NCI-H2196 (cell line): ENCODE results near the gene CTSC.
"Not testable (repeated sequence)": the region's sequence is repeated elsewhere in the genome, so short reads cannot be mapped to it uniquely, and the experiment has no call there.

Source experiments
- DNase-seq: peaks from one replicate; lab custom pipeline; 2025; ENCODE audit not compliant: unreplicated experiment; lab: John Stamatoyannopoulos, UW

The CTSC gene

DNA sequence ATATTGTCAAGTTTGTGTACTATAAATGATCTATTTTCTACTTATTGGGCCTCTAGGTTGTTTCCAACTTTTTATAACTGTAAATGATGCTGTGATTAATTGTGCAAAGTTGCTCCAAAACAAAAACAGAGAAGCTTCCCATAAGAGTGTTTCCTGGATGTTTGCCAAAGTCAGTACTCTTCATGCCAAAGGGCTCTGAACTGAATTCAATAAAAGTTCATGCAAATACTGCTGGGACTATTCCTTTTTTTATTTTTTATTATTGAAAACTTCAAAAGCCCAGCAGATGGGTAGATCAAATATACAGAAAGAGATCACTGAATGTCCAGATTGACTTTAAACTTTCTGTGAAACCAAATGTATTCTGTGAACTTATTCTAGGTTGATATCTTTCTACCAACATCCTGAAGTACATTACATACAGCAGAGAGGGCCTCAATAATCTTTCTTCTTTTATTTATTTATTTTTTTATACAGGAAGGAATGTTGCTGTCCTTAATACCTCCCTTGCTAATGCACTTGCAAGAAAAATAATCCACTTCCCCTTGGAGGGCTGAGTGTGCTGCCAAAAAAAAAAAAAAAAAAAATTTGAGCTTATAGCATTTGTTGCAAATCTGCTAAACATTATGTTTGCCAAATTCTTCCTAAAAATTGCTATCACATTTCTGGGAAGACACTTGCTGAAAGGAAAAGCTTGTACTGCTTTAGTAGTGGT is 53.0 kb downstream of the CTSC start:
- DNase-seq, result peak; percentile 15

DNA sequence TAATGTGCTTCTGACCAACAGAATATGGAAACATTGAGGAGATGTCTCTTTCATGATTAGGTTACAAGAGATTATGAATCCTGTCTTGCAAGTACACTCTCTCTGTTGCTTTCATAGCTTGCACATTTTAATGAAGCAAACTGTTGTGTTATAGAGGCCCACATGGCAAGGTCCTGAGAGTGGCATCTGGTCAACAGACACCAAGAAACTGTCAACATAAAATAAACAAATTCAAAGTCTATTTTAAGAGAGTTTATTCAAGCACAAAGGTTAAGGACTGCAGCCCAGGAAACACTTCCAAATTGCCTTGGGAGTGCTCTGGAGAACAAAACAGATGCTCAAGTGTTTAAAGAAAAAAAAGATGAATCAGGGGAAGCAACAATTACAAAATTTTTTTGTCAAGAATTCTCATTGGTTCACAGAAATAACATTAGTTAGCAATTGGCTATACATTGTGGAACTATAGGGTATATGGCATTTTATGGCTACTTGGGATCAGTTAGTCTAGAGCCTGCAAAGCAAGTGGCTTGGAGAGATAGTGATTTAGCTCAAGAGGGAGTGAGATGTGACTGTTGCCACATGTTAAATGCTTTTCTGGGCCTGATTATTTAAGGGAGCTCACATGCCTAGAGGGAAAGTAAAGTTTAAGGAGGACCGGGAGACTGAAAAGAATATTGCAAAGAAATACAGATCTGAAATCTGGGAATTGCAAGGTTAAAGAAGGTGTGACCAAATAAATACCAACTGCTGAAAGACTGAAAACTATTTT is 54.6 kb downstream of the CTSC start:
- no peak for DNase-seq

GRCh38 chr11:88281317-88281712 is 56.2 kb downstream of the CTSC start:
- no peak for DNase-seq

- DNase-seq, result peak; percentile 45
These were observed 56.7 kb downstream of the CTSC start for GRCh38 chr11:88280673-88281316.

DNA sequence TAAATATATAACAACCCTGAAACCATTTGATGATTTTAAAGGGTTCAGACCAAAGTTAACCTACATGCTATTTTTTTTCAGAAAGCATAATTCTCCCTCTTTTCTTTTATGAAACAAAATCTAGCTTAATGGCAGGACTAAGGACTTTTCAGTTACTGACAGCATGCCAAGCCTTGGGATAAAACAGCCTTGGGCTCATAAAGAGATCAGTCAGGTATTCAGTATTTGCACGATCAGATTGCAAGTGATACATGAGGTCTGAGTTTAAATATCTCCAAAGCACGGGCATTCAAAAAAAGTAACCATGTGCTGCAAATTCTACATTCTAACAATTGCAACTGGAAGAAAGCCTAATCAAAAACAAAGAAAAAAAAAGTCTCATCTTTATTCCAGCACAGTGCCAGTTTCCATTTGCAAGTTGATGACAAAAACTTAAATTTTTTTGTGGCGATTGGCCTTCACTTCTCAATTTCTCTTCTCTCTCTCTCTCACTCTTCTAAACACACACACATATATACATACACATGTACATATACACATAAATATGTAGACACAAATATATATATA is 60.1 kb downstream of the CTSC start:
- DNase-seq, result no peak

DNA sequence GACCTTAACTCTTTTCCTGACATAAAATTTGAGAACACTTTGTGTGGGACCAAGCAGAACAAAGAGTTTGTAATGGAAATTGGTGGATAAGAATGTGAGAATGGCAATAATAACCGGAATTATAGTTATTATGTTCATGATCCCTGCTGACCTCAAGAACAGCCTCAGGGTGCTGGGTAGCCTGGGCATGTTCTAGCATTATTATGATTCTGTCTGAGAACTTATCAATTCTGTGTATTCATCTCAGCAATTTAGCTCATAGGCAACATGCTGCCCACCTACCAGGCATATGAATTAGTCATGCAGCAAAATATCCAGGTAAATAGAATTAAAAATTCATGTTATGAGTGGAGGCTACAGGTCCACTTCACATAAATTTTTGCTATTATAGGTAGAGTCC is 61.9 kb downstream of the CTSC start:
- no peak for DNase-seq

GRCh38 chr11:88266919-88267318 is 70.6 kb downstream of the CTSC start:
- no peak for DNase-seq

- DNase-seq, result no peak
These were observed 71.4 kb downstream of the CTSC start for GRCh38 chr11:88266157-88266556.

GRCh38 chr11:88259431-88259830 is 78.1 kb downstream of the CTSC start:
- no peak for DNase-seq

DNA sequence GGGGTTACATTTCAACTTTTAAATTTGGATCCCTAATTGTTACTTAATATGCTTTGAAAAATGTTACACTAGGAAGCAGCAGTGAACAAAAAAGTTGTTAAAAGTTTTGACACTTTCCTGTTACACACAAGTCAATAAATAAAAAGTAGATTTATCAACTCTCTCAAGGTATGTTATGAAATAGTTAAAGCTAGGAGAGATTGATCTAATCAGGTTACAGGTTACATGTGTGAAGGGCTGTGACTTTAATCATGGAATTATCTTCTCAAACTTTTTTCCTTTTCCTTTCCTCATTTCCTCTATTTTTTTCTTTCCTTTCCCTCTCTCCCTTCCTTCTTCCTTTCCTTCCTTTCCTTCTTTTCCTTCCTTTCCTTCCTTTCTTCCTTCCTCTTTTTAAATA is 85.3 kb downstream of the CTSC start:
- DNase-seq, result no peak

DNA sequence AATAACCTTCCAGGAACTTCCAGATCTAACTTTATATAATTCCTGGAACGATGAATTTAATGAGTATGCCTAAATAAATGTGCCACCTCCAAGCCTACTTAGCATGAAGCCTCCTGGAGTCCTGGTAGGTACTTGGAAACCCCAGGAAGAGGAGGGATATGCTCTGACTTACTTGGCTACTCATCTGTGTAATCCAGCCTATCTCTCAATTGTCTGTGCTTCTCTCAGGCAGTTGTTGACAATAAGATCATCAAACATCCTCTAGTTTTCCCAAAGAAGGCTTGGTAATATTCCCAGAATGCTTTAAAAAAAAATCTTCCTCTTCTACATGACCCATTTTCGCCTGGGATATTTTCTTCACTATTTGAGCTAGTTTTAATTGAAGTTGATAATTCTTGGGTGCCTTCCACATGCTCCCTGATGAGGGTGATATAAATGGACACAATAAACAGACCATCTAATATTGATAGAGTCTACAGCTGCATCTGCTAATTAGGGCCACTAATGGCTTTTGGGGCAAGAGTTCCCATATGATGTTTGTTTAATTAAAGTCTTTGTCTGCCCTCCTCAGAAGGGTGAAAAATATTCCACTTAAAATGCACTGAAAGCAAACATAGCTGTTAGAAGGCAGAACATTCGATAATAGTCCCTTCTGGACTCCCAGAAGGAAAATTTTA is 86.8 kb downstream of the CTSC start:
- DNase-seq, result no peak

DNA sequence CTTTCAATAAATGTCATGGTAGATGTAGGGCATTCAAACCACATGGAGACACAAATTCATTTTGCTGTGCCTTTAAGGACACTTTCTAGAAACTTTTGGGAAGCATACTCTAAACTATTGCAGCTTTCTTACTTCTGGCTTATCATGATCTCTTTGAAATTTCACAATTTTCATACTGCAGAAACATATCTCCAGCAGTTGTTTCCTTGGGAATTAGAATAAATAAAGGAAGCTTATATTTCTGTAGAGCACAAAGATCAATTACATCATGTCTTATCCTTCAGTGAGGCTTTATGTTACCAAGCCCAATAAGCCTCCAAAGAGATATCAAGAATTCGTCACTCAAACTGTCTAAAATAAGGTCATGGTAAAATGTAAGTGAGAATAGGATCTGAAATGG is 87.8 kb downstream of the CTSC start:
- no peak for DNase-seq

DNA sequence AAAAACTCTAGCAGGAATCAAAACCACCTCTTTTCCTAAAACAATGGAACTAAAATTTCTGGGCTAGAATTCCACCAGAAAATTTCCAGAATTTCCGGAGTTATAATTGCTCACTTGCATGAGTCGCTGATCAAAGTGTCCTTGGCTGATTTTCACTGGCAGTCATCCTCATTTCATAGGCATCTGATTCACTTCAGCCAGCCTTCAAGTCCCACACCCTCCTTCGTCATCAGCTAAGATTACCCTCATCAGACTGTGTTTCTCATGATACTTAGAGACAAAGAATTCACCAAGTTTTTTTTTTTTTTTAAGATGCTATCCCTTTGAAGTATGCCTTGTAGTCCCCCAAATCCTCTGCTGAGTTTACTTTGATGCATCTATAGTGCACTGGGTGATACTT is 90.8 kb downstream of the CTSC start:
- no peak for DNase-seq

- DNase-seq, result not testable (repeated sequence)
These were observed 92.0 kb downstream of the CTSC start for GRCh38 chr11:88245576-88245975.
